Activated CD8-positive, alpha-beta T cell treated with anti-CD3 and anti-CD28 coated beads, Interleukin-2, amount 10 ng/mL, durations not matched to agents 7 days and 5 days (primary cell): Measurements from ENCODE around the gene TDP2. TPM values are rescaled to one million over a fixed set of nuclear protein-coding genes. Genes with fewer than 3 reads are reported as not detected.
"Not testable (repeated sequence)": the region's sequence is repeated elsewhere in the genome, so short reads cannot be mapped to it uniquely, and the experiment has no call there.

Source experiments
- ATAC-seq: fragments of 150-1000 bp; cut with Tn5 transposase; one replicate; pipeline ENCODE4 v1.10.0; 2021; ENCODE audit warnings: moderate library complexity
- CTCF ChIA-PET: fragments of 350-600 bp; sonication (Branson Sonifier 250); formaldehyde crosslinking; loops from one replicate; lab custom pipeline; 2021; ENCODE audit warnings: antibody characterized with exemption; lab: Charles Lee
- POLR2A ChIA-PET: fragments of 350-600 bp; sonication (Branson Sonifier 250); formaldehyde crosslinking; loops from one replicate; lab custom pipeline; 2021; ENCODE audit warnings: antibody characterized with exemption; lab: Charles Lee
- DNase-seq: peaks from one replicate; pipeline ENCODE4 v3.0.0-alpha.2; 2020
- H3K27ac Mint-ChIP-seq: one replicate; pipeline ENCODE4 v1.8.0; 2021; ENCODE audit warnings: mild to moderate bottlenecking, mixed read lengths
- H3K27me3 Mint-ChIP-seq: one replicate; pipeline ENCODE4 v1.8.0; 2021; ENCODE audit warnings: low read depth, mixed read lengths
- H3K36me3 Mint-ChIP-seq: one replicate; pipeline ENCODE4 v1.8.0; 2021; ENCODE audit warnings: low read depth, mixed read lengths
- H3K4me1 Mint-ChIP-seq: one replicate; pipeline ENCODE4 v1.8.0; 2021; ENCODE audit warnings: low read depth, mixed read lengths
- H3K4me3 Mint-ChIP-seq: one replicate; pipeline ENCODE4 v1.8.0; 2021; ENCODE audit warnings: mild to moderate bottlenecking, mixed read lengths
- H3K9me3 Mint-ChIP-seq: one replicate; pipeline ENCODE4 v1.8.0; 2022; ENCODE audit warnings: mixed read lengths; ENCODE audit not compliant: insufficient read depth
- total RNA-seq, 2 experiments: library from RNA; stranded (reverse); gene quantifications; one replicate each; pipeline ENCODE4 v1.2.3, GENCODE V29; 2021

Gene TDP2
- total RNA-seq, 2 experiments from 2014 or later: 43.0 to 44.0 TPM

DNA sequence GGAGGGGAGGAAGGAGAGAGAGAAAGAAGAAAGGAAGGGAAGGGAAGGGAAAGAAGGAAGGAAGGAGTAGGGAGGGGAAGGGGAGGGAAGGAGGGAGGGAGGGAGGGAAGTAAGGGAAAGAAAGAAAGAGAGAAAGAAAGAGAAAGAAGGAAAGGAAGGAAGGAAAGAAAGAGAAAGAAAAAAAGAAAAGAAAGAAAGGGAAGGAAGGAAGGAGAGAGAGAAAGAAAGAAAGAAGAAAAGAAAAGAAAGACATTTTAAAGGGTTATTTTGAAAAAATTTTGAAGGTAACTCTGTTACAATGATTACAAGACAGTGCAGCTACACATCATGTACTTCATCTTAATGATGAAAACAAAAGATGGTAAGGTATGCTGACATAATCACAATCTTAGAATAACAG, 24.6 kb downstream of the TDP2 start:
- Mint-ChIP-seq H3K9me3 (peaks cover 4% of the 10 kb centered on the region), H3K36me3 (no peaks in the 10 kb centered on the region), H3K4me1 (peaks cover 16% of the 10 kb centered on the region), H3K4me3 (no peak overlapping the region), H3K27ac (no peak overlapping the region), H3K27me3 (peaks cover 42% of the 10 kb centered on the region)
- DNase-seq (no peak), ATAC-seq (no peak)
- ChIA-PET CTCF (no interaction called here), POLR2A (no interaction called here)

- ATAC-seq, DNase-seq, H3K9me3 Mint-ChIP-seq, H3K36me3 Mint-ChIP-seq, H3K4me1 Mint-ChIP-seq, CTCF ChIA-PET, H3K4me3 Mint-ChIP-seq, H3K27ac Mint-ChIP-seq: not testable (repeated sequence)
- POLR2A ChIA-PET: interaction anchor here (0.7 kb wide), 1 partner anchor 9 kb away, joined by 4 read pairs; no protein-coding TSS in a partner anchor
- peaks cover 48% of the 10 kb centered on the region for H3K27me3 Mint-ChIP-seq
Measured at GRCh38 chr6:24640631-24641030, 26.1 kb downstream of the TDP2 start.

GRCh38 chr6:24640166-24640565, 26.5 kb downstream of the TDP2 start:
- ChIA-PET CTCF (no interaction called here), POLR2A (interaction anchor here (0.7 kb wide), 1 partner anchor 9 kb away, joined by 4 read pairs; no protein-coding TSS in a partner anchor)
- no peaks in the 10 kb centered on the region for H3K36me3 Mint-ChIP-seq
- H3K9me3 Mint-ChIP-seq: peaks cover 4% of the 10 kb centered on the region
- H3K4me1 Mint-ChIP-seq: peaks cover 4% of the 10 kb centered on the region
- DNase-seq (no peak), ATAC-seq (no peak)
- H3K4me3 Mint-ChIP-seq: no peak overlapping the region
- no peak overlapping the region for H3K27ac Mint-ChIP-seq
- H3K27me3 Mint-ChIP-seq: peaks cover 45% of the 10 kb centered on the region

- CTCF ChIA-PET: interaction anchor here (1.2 to 3.0 kb wide), 5 partner anchors 8 to 56 kb away, joined by 3 to 8 read pairs (median 3); partner anchors contain the start of genes ACOT13, KIAA0319 and TDP2
- Mint-ChIP-seq H3K27ac (no peak overlapping the region), H3K4me1 (peaks cover 3% of the 10 kb centered on the region), H3K4me3 (no peak overlapping the region), H3K9me3 (peaks cover 4% of the 10 kb centered on the region), H3K27me3 (peaks cover 42% of the 10 kb centered on the region), H3K36me3 (no peaks in the 10 kb centered on the region)
- DNase-seq (no peak), ATAC-seq (no peak)
- POLR2A ChIA-PET: interaction anchor here (1.6 kb wide), 1 partner anchor 30 kb away, joined by 5 read pairs; the partner anchor contains the start of genes ACOT13 and TDP2
Measured at GRCh38 chr6:24636681-24637080, 30.0 kb downstream of the TDP2 start.

- Mint-ChIP-seq H3K27me3 (peaks cover 28% of the 10 kb centered on the region), H3K4me1 (no peaks in the 10 kb centered on the region), H3K36me3 (no peaks in the 10 kb centered on the region), H3K27ac (no peak overlapping the region), H3K4me3 (no peak overlapping the region), H3K9me3 (no peaks in the 10 kb centered on the region)
- ATAC-seq (no peak), DNase-seq (no peak)
- POLR2A ChIA-PET: no interaction called here
- CTCF ChIA-PET: no interaction called here
Measured at GRCh38 chr6:24632573-24632972, 34.1 kb downstream of the TDP2 start.

DNA sequence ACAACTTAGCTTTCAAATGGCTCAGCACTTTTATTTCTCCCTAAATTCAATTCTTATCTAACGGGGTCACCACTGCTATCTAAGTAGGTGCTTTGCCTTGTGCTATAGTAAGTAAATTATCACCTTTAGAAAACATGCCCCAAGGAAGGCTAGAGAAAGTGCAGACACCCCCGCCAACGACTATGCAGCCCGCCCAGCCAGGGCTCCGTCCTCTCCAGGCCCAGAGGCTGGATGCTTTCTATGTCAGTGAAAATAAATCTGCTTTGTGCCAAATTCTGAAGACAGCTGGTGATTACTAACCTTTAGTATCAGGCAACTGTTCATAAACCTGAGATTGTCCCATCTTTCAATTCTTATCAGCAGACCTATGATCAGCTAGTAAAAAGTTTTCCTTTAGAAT, 35.0 kb downstream of the TDP2 start:
- ATAC-seq (no peak), DNase-seq (no peak)
- Mint-ChIP-seq H3K4me3 (no peak overlapping the region), H3K9me3 (no peaks in the 10 kb centered on the region), H3K27me3 (peaks cover 28% of the 10 kb centered on the region), H3K36me3 (no peaks in the 10 kb centered on the region), H3K27ac (no peak overlapping the region), H3K4me1 (no peaks in the 10 kb centered on the region)
- ChIA-PET CTCF (interaction anchor here (1.9 kb wide), 1 partner anchor 50 kb away, joined by 7 read pairs; no protein-coding TSS in a partner anchor), POLR2A (no interaction called here)

DNA sequence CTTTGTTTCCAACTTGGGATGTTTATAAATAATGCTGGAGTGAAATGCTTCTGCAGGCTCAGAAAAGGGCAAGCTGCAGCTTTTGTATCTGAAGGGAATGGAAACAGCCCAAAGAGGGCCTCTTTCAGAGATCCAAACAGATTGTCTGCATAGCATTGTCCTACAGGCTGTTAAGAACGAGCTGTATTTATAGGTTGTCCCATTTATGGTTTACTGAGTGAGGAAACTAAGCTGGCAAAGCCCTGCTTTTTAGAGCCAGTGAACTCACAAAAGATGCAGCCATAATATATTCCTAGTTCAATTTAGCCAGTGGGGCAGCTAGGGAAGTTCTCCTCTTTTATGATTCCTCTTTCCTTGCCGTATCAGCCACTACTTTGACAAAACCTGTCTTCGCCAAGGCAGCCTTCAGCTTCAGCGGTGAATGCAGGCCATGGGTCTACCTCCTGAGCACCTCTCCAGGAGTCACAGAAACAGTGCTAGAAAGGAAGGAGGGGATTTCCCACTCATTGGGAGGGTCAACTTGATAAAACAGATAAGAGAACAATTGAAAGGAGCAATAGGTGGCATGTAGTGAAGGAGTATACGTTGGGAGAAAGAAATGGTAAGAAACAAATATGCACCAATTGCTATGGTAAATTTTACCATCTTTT, 35.7 kb downstream of the TDP2 start:
- ATAC-seq (no peak), DNase-seq (no peak)
- Mint-ChIP-seq H3K4me3 (no peak overlapping the region), H3K36me3 (no peaks in the 10 kb centered on the region), H3K4me1 (no peaks in the 10 kb centered on the region), H3K9me3 (no peaks in the 10 kb centered on the region), H3K27ac (no peak overlapping the region), H3K27me3 (peaks cover 26% of the 10 kb centered on the region)
- ChIA-PET CTCF (interaction anchor here (1.9 kb wide), 1 partner anchor 50 kb away, joined by 7 read pairs; no protein-coding TSS in a partner anchor), POLR2A (no interaction called here)

DNA sequence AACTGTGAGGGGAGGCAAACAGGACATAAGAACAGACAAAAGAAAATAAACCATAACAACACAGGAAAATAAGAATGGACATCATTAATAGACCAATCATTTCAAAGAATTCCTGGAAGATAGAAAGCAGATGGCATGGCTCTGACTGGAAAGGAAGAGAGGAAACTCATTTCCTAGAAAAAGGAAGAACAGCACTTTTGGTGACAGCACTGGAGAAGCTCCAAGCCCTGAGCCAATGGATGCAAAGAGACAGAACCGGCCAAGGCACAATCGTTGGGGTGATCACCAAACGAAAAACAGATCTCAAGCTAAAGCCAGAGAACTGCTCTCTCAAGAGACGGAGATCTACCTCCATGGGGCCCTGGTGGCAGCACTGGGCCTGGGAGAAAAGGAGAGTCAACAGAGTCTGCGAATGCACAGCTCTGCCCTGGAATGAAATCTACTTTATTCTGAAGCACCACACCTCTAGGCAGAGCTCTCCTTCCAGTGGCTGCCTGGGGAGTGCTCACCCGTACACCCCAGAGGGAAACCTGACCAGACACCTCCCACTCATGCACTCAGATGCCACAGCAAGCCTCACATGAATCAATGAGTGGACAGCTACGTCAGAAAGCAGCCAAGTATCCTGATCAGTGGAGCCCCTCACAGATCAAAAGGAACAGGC, 44.9 kb downstream of the TDP2 start:
- ChIA-PET POLR2A (interaction anchor here (1.6 kb wide), 1 partner anchor 45 kb away, joined by 3 read pairs; the partner anchor contains the start of genes ACOT13 and TDP2), CTCF (interaction anchor here (0.7 to 1.6 kb wide), 4 partner anchors 41 to 144 kb away, joined by 3 to 4 read pairs (median 3); partner anchors contain the start of genes ACOT13 and TDP2)
- DNase-seq: no peak
- Mint-ChIP-seq H3K27me3 (peaks cover 9% of the 10 kb centered on the region), H3K9me3 (no peaks in the 10 kb centered on the region), H3K4me1 (no peaks in the 10 kb centered on the region), H3K4me3 (no peak overlapping the region), H3K36me3 (no peaks in the 10 kb centered on the region), H3K27ac (no peak overlapping the region)
- ATAC-seq: no peak

- Mint-ChIP-seq H3K4me3 (no peak overlapping the region), H3K27ac (no peak overlapping the region), H3K27me3 (peaks cover 11% of the 10 kb centered on the region), H3K4me1 (no peaks in the 10 kb centered on the region), H3K36me3 (no peaks in the 10 kb centered on the region), H3K9me3 (no peaks in the 10 kb centered on the region)
- DNase-seq (no peak), ATAC-seq (no peak)
- ChIA-PET POLR2A (interaction anchor here (0.5 to 1.6 kb wide), 3 partner anchors 30 to 105 kb away, joined by 3 to 6 read pairs (median 3); partner anchors contain the start of genes ACOT13 and TDP2), CTCF (interaction anchor here (1.3 to 1.6 kb wide), 2 partner anchors 40 to 46 kb away, joined by 3 read pairs; partner anchors contain the start of genes ACOT13 and TDP2)
Measured at GRCh38 chr6:24620637-24621036, 46.1 kb downstream of the TDP2 start.

DNA sequence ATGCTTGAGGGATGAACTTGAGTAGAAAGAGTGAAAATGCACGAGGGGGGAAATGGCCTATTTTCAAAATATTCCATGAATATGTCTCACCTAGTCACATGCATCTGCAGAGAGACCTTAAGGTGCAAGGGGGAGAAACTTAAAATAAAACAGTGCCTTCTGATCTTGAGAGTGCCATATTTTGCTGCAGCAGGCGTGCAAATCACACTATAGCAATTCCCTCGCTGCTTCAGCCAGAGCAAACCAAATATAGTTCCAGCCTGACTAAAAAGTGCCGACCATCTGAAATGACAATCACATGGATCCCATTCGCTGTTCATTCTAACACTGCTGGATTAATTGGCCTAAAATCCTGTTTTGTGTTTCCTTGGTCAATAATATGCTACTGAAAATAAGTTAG, 47.0 kb downstream of the TDP2 start:
- ChIA-PET POLR2A (no interaction called here), CTCF (no interaction called here)
- Mint-ChIP-seq H3K36me3 (no peaks in the 10 kb centered on the region), H3K4me3 (no peak overlapping the region), H3K4me1 (no peaks in the 10 kb centered on the region), H3K27me3 (peaks cover 12% of the 10 kb centered on the region), H3K27ac (no peak overlapping the region), H3K9me3 (no peaks in the 10 kb centered on the region)
- no peak for DNase-seq
- no peak for ATAC-seq

DNA sequence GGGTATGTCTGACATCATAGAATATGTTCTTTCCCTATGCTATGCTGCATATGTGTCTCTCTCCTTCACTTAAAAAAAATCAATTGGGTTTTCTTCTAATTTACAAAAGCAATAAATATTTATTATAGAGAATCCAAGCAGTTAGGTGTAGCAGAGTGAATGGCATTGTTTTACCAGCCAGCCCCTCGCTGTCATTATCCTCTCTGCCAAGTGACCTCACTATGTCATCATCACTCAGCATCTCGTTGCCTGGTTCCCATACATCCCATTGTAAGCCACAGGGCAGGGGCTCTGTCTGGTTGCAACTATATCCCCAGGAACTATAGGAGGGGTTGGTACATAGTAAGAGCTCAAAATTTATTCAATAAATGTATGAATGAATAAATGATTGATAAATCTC, 52.1 kb downstream of the TDP2 start:
- Mint-ChIP-seq H3K27ac (no peak overlapping the region), H3K4me3 (no peak overlapping the region), H3K4me1 (no peaks in the 10 kb centered on the region), H3K9me3 (no peaks in the 10 kb centered on the region), H3K36me3 (no peaks in the 10 kb centered on the region), H3K27me3 (peaks cover 13% of the 10 kb centered on the region)
- no peak for ATAC-seq
- DNase-seq: no peak
- POLR2A ChIA-PET: no interaction called here
- CTCF ChIA-PET: interaction anchor here (0.9 to 1.5 kb wide), 3 partner anchors 31 to 255 kb away, joined by 3 to 4 read pairs (median 3); no protein-coding TSS in a partner anchor

DNA sequence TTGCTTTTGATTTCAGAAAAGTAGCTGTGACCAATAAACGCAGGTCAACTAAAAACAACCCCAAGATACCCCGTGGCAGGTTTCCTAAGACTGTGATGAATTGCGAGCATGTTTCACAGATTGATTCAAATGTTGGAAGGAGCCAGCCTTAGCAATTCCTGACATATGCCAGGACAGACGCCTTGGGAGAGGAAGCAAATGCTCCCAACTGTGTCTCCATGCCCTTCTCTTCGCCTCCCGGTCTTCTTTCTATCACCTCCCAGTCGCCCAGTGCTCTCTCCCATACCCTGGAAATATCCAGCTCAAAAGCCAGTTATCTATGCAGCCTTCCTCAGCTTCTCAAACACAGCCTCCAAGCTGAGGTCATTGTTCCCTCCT, 52.7 kb downstream of the TDP2 start:
- DNase-seq (no peak), ATAC-seq (no peak)
- no peak overlapping the region for H3K27ac Mint-ChIP-seq
- CTCF ChIA-PET: interaction anchor here (0.9 to 1.5 kb wide), 3 partner anchors 30 to 254 kb away, joined by 3 to 4 read pairs (median 3); no protein-coding TSS in a partner anchor
- H3K27me3 Mint-ChIP-seq: peaks cover 11% of the 10 kb centered on the region
- POLR2A ChIA-PET: no interaction called here
- no peaks in the 10 kb centered on the region for H3K4me1 Mint-ChIP-seq
- no peak overlapping the region for H3K4me3 Mint-ChIP-seq
- H3K36me3 Mint-ChIP-seq: no peaks in the 10 kb centered on the region
- no peaks in the 10 kb centered on the region for H3K9me3 Mint-ChIP-seq
